Measurements from ENCODE around the gene CCER1.
A peak's percentile ranks its signal among the peaks of the same experiment; 100 is the strongest.

CCER1 gene

GRCh38 chr12:90965204-90965603, 10.2 kb upstream of the CCER1 start:
- no peak for DNase-seq

GRCh38 chr12:90964616-90965015, 9.6 kb upstream of the CCER1 start:
- no peak for DNase-seq

DNA sequence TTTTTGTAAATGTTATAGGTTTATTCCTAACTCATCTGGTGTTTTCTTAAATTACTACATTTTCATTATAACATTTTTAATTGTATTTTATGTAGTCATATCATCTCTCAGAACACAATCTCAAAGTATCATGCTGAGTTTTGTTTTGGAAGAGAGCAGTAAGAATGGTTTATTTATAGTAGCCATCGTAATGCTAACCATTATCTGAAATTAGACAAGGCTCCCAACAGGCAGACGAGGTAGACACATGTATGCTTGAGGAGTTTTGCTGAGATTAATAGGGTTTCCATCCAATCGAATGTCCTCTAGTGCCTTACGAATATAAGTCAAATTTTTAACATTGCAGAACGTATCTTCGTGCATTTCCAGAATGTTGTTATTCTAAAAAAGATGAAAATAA, 9.0 kb upstream of the CCER1 start:
- DNase-seq: no peak

GRCh38 chr12:90961154-90961553, 6.2 kb upstream of the CCER1 start:
- DNase-seq: no peak

- peak; percentile 51 for DNase-seq
Observed at GRCh38 chr12:90959538-90960139, 4.7 kb upstream of the CCER1 start.

GRCh38 chr12:90959032-90959431, 4.1 kb upstream of the CCER1 start:
- DNase-seq: peak; percentile 32

DNA sequence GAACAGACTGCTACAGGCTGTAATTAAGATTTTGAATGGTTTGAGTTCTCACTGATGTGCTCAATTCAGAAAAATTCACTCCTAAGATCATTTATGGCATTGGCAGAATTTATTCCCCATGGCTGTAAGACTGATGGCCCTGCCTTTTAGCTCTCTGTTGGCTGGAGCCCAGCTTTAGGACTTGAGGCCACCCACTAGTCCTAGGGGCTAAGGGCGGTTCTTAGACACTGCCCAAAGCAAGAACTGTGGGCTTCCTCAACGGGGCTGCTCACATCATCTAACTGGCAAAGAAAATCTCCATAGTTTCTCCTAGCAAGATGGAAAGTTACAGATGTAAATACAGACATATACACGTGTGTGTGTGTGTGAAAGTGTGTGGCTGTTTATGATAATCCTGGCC, 3.4 kb upstream of the CCER1 start:
- no peak for DNase-seq

- no peak for DNase-seq
Observed at GRCh38 chr12:90954428-90954827, 548 bp downstream of the CCER1 start.

DNA sequence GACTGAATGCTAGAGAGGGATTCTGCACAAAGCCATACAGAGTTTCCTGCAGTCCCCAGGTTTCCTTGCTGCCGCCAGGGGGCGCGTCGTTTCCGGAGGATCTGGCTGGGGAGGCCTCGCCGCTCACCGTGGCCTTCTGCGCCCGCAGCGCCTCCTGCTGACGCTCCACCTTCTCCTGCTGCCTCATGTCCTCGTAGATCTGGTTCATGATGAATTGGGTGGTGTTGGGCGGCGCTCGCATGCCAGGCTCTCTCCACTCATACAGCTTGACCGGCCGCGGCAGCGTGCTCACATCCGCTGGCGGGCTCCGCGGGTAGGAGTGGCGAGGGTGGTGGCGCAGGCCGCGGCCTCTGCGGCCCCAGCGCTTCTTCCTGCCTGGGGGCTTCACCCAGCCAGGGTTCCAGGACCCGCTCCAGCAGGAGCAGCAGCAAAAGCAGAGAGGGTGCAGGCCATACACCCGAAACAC, 987 bp downstream of the CCER1 start:
- no peak for DNase-seq

DNA sequence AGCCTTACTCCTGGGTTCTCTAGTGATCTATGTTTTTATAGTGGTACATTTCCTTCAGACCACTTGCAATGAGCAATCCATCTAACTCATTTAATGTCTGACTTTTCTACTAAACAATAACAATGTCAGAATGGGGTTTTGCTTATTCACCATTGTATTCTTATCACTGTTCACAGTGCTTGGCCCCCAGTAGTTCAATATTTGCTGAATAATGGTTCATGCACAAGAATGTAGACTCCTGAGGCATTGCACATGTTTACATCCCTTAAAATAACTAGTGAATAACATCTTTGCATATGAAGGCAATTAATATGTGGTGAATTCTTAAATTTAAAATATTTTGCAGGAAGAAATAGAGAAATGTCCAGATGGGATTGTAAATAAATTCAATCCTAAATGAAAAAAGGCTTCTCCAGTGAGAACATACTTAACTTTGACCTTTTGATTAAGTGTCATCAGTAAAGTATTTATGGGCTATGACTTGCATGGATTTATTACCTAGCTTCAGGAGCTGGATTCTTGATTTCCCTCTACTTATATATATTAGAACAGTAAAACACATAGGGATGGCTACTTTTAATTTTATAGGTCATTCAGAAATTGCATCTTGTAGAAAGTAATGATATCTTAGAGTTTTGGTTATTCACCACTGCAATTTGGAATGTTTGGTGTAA, 3.4 kb downstream of the CCER1 start:
- no peak for DNase-seq

DNA sequence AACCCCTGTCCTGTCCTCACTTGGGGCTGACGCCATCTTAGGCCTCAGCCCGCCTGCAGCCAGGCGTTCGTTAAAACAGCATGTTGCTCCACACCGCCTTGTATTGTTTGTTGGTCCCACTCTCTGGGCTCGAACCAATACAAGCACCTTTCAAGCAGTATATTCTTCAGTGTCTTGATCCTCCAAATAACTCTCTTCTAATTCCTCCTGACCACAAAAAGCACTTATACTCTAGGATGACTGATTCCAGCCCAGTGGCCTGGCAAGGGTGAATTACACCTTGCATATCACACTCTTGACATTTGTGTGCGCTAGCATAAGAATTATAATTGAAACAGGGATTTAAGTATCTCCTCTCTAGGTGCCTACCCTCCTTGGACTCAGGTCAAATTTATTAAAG, 7.1 kb downstream of the CCER1 start:
- no peak for DNase-seq

- peak; percentile 63 for DNase-seq
Observed at GRCh38 chr12:90945070-90945649, 9.8 kb downstream of the CCER1 start.

DNA sequence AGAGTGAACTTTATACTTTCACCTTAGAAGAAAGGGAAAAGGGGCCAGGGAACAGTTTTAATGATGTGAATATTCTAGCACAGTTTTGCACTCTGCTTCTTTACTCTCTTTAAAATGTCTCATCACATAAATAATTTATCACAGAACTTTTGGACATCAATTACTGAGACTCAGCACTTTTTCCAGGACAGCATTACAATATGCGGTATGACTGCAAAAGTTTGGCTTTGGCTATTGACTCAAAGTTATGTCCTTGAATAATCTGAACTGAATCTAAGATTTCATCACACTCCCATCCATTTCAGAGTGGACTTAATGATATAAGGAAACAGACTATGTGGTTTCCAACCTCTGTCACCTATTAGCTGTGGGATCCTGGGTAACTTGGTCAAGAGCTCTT, 11.7 kb downstream of the CCER1 start:
- no peak for DNase-seq

- peak; percentile 87 for DNase-seq
Observed at GRCh38 chr12:90940872-90941499, 14.0 kb downstream of the CCER1 start.

DNA sequence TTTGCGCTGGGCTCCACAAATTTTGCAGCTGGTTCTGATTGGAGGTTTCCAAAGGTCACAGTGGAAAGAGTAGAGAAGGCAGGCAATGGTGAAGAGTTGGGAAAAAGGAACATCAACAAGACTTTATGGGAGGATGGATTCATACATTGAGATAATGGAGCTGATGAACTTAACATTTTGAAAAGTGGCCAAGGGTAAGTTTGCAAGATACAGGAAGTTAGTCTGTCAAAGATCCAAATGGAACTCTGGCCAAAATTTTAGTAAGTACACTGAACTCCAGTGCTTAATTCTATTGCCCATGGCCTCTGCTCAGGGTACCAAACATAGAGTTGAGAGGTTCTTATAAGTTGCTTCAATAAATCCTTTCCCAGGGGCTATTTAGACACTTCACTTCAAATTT, 15.6 kb downstream of the CCER1 start:
- peak; percentile 50 for DNase-seq

GRCh38 chr12:90938451-90938850, 16.5 kb downstream of the CCER1 start:
- peak; percentile 84 for DNase-seq

DNA sequence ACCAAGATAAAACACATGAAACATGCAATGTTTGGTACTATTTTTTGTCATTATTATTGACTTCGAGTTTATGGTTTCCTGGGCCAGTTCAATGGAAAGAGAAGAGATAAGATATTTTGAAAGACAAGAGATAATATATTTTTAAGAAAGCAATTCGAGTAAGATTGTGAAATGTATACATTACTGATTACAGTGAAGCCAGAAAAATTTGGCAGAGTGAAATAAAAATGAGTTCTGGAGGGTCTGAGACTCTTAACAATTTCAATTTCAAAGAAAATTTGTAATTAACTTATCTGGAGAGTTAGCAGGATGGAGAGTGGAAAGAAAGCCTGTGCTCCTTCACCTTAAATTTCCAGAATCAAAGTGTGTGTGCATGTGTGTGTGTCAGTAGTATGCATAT, 17.3 kb downstream of the CCER1 start:
- DNase-seq: no peak

- DNase-seq: no peak
Observed at GRCh38 chr12:90936230-90937005, 18.6 kb downstream of the CCER1 start.

- DNase-seq: no peak
Observed at GRCh38 chr12:90925562-90925961, 29.4 kb downstream of the CCER1 start.

- DNase-seq: no peak
Observed at GRCh38 chr12:90924406-90924805, 30.6 kb downstream of the CCER1 start.

GRCh38 chr12:90922145-90922627, 32.8 kb downstream of the CCER1 start:
- peak; percentile 98 for DNase-seq

GRCh38 chr12:90921536-90921935, 33.4 kb downstream of the CCER1 start:
- DNase-seq: no peak

- no peak for DNase-seq
Observed at GRCh38 chr12:90920222-90920621, 34.8 kb downstream of the CCER1 start.
